MM.1S (cell line): ENCODE results near the gene STOX2.

Experiments
- DNase-seq: peaks from one replicate; pipeline ENCODE4 v3.0.0-alpha.2; 2015
- H2AFZ ChIP-seq: fragments of 300-600 bp; sonication (generic); 2 replicates; pipeline ENCODE4 v1.6.0; 2016; ENCODE audit warnings: antibody characterized with exemption, low read length
- H3F3A ChIP-seq: fragments of 300-600 bp; sonication (generic); 2 replicates; pipeline ENCODE4 v1.6.1; 2016; ENCODE audit warnings: mild to moderate bottlenecking, antibody characterized with exemption, low read length, moderate library complexity, mixed read lengths; ENCODE audit not compliant: insufficient read depth
- H3K27ac ChIP-seq: fragments of 300-600 bp; sonication (generic); 2 replicates; pipeline ENCODE4 v1.5.1; 2016; ENCODE audit warnings: mild to moderate bottlenecking, low read length
- H3K27me3 ChIP-seq: fragments of 300-600 bp; sonication (generic); replicated peaks from 2 replicates; pipeline ENCODE4 v1.6.0; 2016; ENCODE audit warnings: low read length; ENCODE audit not compliant: insufficient read depth
- H3K36me3 ChIP-seq: fragments of 300-600 bp; sonication (generic); replicated peaks from 2 replicates; pipeline ENCODE4 v1.6.1; 2016; ENCODE audit warnings: mild to moderate bottlenecking, low read length, mixed read lengths; ENCODE audit not compliant: insufficient read depth
- H3K4me1 ChIP-seq: fragments of 300-600 bp; sonication (generic); 2 replicates; pipeline ENCODE4 v1.6.1; 2016; ENCODE audit warnings: low read length, mixed read lengths
- H3K4me2 ChIP-seq: fragments of 300-600 bp; sonication (generic); 2 replicates; pipeline ENCODE4 v1.6.0; 2016; ENCODE audit warnings: low read depth, low read length
- H3K4me3 ChIP-seq: fragments of 300-600 bp; sonication (generic); 2 replicates; pipeline ENCODE4 v1.5.1; 2016; ENCODE audit warnings: low read length, mixed read lengths
- H3K79me2 ChIP-seq: fragments of 300-600 bp; sonication (generic); 2 replicates; pipeline ENCODE4 v1.6.1; 2016; ENCODE audit warnings: mixed run types, low read length, mixed read lengths
- H3K9ac ChIP-seq: fragments of 300-600 bp; sonication (generic); 2 replicates; pipeline ENCODE4 v1.6.1; 2016; ENCODE audit warnings: low read length, mixed read lengths
- H3K9me2 ChIP-seq: fragments of 300-600 bp; sonication (generic); replicated peaks from 2 replicates; pipeline ENCODE4 v1.6.1; 2016; ENCODE audit warnings: mild to moderate bottlenecking, low read length, mixed read lengths; ENCODE audit not compliant: insufficient read depth
- H3K9me3 ChIP-seq: fragments of 300-600 bp; sonication (generic); replicated peaks from 2 replicates; pipeline ENCODE4 v1.6.1; 2016; ENCODE audit warnings: mild to moderate bottlenecking, low read length, mixed read lengths; ENCODE audit not compliant: insufficient read depth
- H4K20me1 ChIP-seq: fragments of 300-600 bp; sonication (generic); 2 replicates; pipeline ENCODE4 v1.6.1; 2016; ENCODE audit warnings: mild to moderate bottlenecking, low read length, moderate library complexity, mixed read lengths; ENCODE audit not compliant: insufficient read depth
- EZH2 ChIP-seq: fragments of 300-600 bp; sonication (generic); optimal IDR thresholded peaks from 2 replicates; pipeline ENCODE3; 2017; ENCODE audit warnings: low read depth, mild to moderate bottlenecking, antibody characterized with exemption, low read length, mixed read lengths
- EZH2phosphoT487 ChIP-seq: fragments of 300-600 bp; sonication (generic); IDR thresholded peaks from 2 replicates; pipeline ENCODE4 v1.6.1; 2018; ENCODE audit warnings: antibody characterized with exemption, low read length
- TF ChIP-seq, protein P1 (sequence below): fragments of 300-600 bp; sonication (generic); IDR thresholded peaks from 2 replicates; pipeline ENCODE4 v1.5.1; 2016; ENCODE audit warnings: antibody characterized with exemption, low read length, mixed read lengths

Gene STOX2

DNA sequence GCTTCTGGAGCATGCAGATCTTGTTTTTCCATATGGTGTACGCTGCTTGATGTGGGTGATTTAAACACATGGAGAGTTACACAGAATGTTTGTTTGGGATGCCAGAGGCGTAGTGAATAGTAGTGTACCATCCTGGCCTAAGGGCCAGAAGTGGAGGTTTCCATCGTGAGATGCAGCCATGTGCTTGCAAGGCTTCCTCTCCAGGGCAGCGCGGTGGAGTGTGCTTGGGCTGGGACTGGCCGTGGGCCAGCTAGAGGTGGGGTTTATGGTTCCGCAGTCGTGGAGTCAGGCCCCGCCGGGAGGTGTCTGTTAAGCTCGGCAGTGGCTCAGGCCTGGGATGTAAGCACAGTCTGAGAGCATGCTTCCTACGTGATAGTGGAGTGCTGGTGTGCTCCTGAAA lies 14.0 kb downstream of the STOX2 start:
- H3F3A ChIP-seq: no peaks in the 10 kb centered on the region
- H4K20me1 ChIP-seq: no peaks in the 10 kb centered on the region
- no peaks in the 10 kb centered on the region for H3K9me2 ChIP-seq
- H2AFZ ChIP-seq: no peak overlapping the region
- no peak overlapping the region for H3K27ac ChIP-seq
- H3K4me3 ChIP-seq: no peak overlapping the region
- H3K9ac ChIP-seq: no peak overlapping the region
- no peaks in the 10 kb centered on the region for H3K79me2 ChIP-seq
- no peaks in the 10 kb centered on the region for H3K4me1 ChIP-seq
- no peaks in the 10 kb centered on the region for H3K9me3 ChIP-seq
- no peak for TF ChIP-seq EZH2
- TF ChIP-seq, protein P1, sequence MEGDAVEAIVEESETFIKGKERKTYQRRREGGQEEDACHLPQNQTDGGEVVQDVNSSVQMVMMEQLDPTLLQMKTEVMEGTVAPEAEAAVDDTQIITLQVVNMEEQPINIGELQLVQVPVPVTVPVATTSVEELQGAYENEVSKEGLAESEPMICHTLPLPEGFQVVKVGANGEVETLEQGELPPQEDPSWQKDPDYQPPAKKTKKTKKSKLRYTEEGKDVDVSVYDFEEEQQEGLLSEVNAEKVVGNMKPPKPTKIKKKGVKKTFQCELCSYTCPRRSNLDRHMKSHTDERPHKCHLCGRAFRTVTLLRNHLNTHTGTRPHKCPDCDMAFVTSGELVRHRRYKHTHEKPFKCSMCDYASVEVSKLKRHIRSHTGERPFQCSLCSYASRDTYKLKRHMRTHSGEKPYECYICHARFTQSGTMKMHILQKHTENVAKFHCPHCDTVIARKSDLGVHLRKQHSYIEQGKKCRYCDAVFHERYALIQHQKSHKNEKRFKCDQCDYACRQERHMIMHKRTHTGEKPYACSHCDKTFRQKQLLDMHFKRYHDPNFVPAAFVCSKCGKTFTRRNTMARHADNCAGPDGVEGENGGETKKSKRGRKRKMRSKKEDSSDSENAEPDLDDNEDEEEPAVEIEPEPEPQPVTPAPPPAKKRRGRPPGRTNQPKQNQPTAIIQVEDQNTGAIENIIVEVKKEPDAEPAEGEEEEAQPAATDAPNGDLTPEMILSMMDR: no peak
- no peak for TF ChIP-seq EZH2phosphoT487
- DNase-seq: no peak
- no peaks in the 10 kb centered on the region for H3K27me3 ChIP-seq
- H3K36me3 ChIP-seq: no peaks in the 10 kb centered on the region
- no peak overlapping the region for H3K4me2 ChIP-seq

GRCh38 chr4:183920512-183920911 lies 15.4 kb downstream of the STOX2 start:
- Histone ChIP-seq H3K79me2 (no peaks in the 10 kb centered on the region), H2AFZ (no peak overlapping the region), H3K27me3 (no peaks in the 10 kb centered on the region), H3K9me3 (no peaks in the 10 kb centered on the region), H3K4me1 (no peaks in the 10 kb centered on the region), H3K27ac (no peak overlapping the region), H3K4me3 (no peak overlapping the region), H4K20me1 (no peaks in the 10 kb centered on the region), H3F3A (no peaks in the 10 kb centered on the region), H3K36me3 (no peaks in the 10 kb centered on the region), H3K4me2 (no peak overlapping the region), H3K9ac (no peak overlapping the region), H3K9me2 (no peaks in the 10 kb centered on the region)
- TF ChIP-seq EZH2 (no peak), EZH2phosphoT487 (no peak)
- TF ChIP-seq, protein P1: no peak
- DNase-seq: no peak

DNA sequence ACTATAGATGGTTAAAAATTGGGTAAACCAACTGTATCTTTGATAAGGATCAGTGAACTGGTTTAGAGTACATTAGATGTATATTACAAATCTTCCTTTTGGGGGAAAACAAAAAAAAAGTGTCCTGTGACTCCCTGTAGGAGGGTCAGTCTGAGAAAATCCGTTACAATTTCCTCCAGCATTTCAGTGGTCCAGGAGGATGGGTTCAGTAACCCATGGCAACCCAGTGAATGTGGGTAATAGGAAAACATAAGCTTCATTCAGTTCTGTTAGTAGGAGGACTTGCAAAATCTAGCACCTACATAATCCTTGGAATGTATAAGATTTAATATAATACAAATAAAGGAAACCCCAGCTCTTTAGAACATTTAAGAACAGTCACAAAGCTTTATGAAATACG lies 16.2 kb downstream of the STOX2 start:
- Histone ChIP-seq H4K20me1 (no peaks in the 10 kb centered on the region), H3K4me3 (no peak overlapping the region), H3K79me2 (no peaks in the 10 kb centered on the region), H3K9me3 (no peaks in the 10 kb centered on the region), H2AFZ (no peak overlapping the region), H3K27ac (no peak overlapping the region), H3K4me2 (no peak overlapping the region), H3K27me3 (no peaks in the 10 kb centered on the region), H3K9me2 (no peaks in the 10 kb centered on the region), H3K4me1 (no peaks in the 10 kb centered on the region), H3K36me3 (no peaks in the 10 kb centered on the region), H3K9ac (no peak overlapping the region), H3F3A (no peaks in the 10 kb centered on the region)
- TF ChIP-seq EZH2 (no peak), EZH2phosphoT487 (no peak)
- TF ChIP-seq, protein P1: no peak
- no peak for DNase-seq
